B cell (primary cell): Measurements from ENCODE around the gene BCL2. TPM values are rescaled to one million over a fixed set of nuclear protein-coding genes. Genes with fewer than 3 reads are reported as not detected.

Experiments
- ATAC-seq: fragments of 200-7000 bp; cut with Tn5 transposase; one replicate; pipeline ENCODE4 v1.10.0; 2021; ENCODE audit warnings: low read depth, mild to moderate bottlenecking, moderate number of reproducible peaks, moderate library complexity
- CTCF ChIA-PET: fragments of 350-600 bp; sonication (Branson Sonifier 250); formaldehyde crosslinking; loops from one replicate; lab custom pipeline; 2021; ENCODE audit warnings: antibody characterized with exemption, inconsistent platforms; lab: Charles Lee
- POLR2A ChIA-PET: fragments of 350-600 bp; sonication (Branson Sonifier 250); formaldehyde crosslinking; loops from one replicate; lab custom pipeline; 2021; ENCODE audit warnings: antibody characterized with exemption; lab: Charles Lee
- DNase-seq: peaks from one replicate; pipeline ENCODE4 v3.0.0; 2013
- H2AFZ ChIP-seq: 2 replicates; pipeline ENCODE4 v1.6.1; 2012; ENCODE audit warnings: mild to moderate bottlenecking, low read depth, low read length; ENCODE audit not compliant: insufficient read depth, poor library complexity, severe bottlenecking
- H3K27ac ChIP-seq, 2 donors: 1 replicate in 1 of 2; 2 replicates in 1 of 2; pipeline ENCODE4 v1.5.1; 2012 to 2013; ENCODE audit warnings: low read length in 2 of 2, mild to moderate bottlenecking in 2 of 2, moderate library complexity in 1 of 2
- H3K27me3 ChIP-seq, 4 experiments: fragments of 200-600 bp in 1 of 4; sonication (generic) in 1 of 4; replicated peaks in 1 of 4; 1 replicate in 2 of 4; 2 replicates in 2 of 4; pipeline versions ENCODE4 v1.6.1 to v1.7.0; 2013 to 2016; ENCODE audit warnings: low read length in 3 of 4, mild to moderate bottlenecking in 2 of 4, mixed read lengths in 1 of 4, moderate library complexity in 1 of 4; ENCODE audit not compliant: insufficient read depth in 4 of 4, control insufficient read depth in 3 of 4; ENCODE audit errors: control extremely low read depth in 1 of 4
- H3K36me3 ChIP-seq, 2 experiments: replicated peaks in 1 of 2; 1 replicate in 1 of 2; 2 replicates in 1 of 2; pipeline versions ENCODE4 v1.6.1 to v1.7.1; 2013; ENCODE audit warnings: low read length in 1 of 2; ENCODE audit not compliant: insufficient read depth in 2 of 2, control insufficient read depth in 1 of 2; ENCODE audit errors: control extremely low read depth in 1 of 2, extremely low read depth in 1 of 2
- H3K4me1 ChIP-seq, 2 donors: fragments of 200-600 bp in 1 of 2; sonication (generic) in 1 of 2; 1 replicate in 1 of 2; 2 replicates in 1 of 2; pipeline versions ENCODE4 v1.5.1 to v1.6.1; 2013 to 2017; ENCODE audit warnings: low read length in 2 of 2; ENCODE audit not compliant: control insufficient read depth in 2 of 2, insufficient read depth in 2 of 2
- H3K4me2 ChIP-seq: replicated peaks from 2 replicates; pipeline ENCODE3; 2012; ENCODE audit warnings: mild to moderate bottlenecking, low read depth, low read length; ENCODE audit not compliant: poor library complexity, severe bottlenecking
- H3K4me3 ChIP-seq, 5 experiments: fragments of 200-600 bp in 1 of 5; sonication (generic) in 1 of 5; 1 replicate in 3 of 5; 2 replicates in 2 of 5; pipeline versions ENCODE4 v1.5.1 to v1.7.0; 2011 to 2016; ENCODE audit warnings: low read length in 4 of 5, mild to moderate bottlenecking in 4 of 5, low read depth in 2 of 5, control low read depth in 1 of 5, moderate library complexity in 1 of 5; ENCODE audit not compliant: insufficient read depth in 1 of 5; ENCODE audit errors: control extremely low read depth in 1 of 5, extremely low read depth in 1 of 5
- H3K79me2 ChIP-seq: fragments of 200-600 bp; sonication (generic); one replicate; pipeline ENCODE4 v1.6.0; 2016; ENCODE audit warnings: low read length; ENCODE audit not compliant: control insufficient read depth, insufficient read depth
- H3K9ac ChIP-seq: fragments of 200-600 bp; sonication (generic); 2 replicates; pipeline ENCODE4 v1.6.1; 2017; ENCODE audit warnings: mild to moderate bottlenecking, low read length, moderate library complexity
- H3K9me3 ChIP-seq, 3 donors: one replicate each; pipeline versions ENCODE4 v1.6.1 to v1.7.1; 2013; ENCODE audit warnings: low read length in 2 of 3; ENCODE audit not compliant: control insufficient read depth in 2 of 3, insufficient read depth in 1 of 3; ENCODE audit errors: control extremely low read depth in 1 of 3
- H4K20me1 ChIP-seq: 2 replicates; pipeline ENCODE4 v1.6.0; 2012; ENCODE audit warnings: mild to moderate bottlenecking, low read length; ENCODE audit not compliant: insufficient read depth, control insufficient read depth, poor library complexity, severe bottlenecking
- H3K27ac Mint-ChIP-seq: one replicate; pipeline ENCODE4 v1.8.0; 2021; ENCODE audit warnings: mixed read lengths
- H3K27me3 Mint-ChIP-seq: one replicate; pipeline ENCODE4 v1.8.0; 2021; ENCODE audit warnings: mixed read lengths
- H3K4me1 Mint-ChIP-seq: one replicate; pipeline ENCODE4 v1.8.0; 2021; ENCODE audit warnings: mixed read lengths
- H3K4me3 Mint-ChIP-seq: one replicate; pipeline ENCODE4 v1.8.0; 2021; ENCODE audit warnings: mixed read lengths
- H3K9me3 Mint-ChIP-seq: one replicate; pipeline ENCODE4 v1.8.0; 2022; ENCODE audit warnings: mixed read lengths; ENCODE audit not compliant: insufficient read depth
- CTCF ChIP-seq: fragments of 200-600 bp; IDR thresholded peaks from one replicate; pipeline ENCODE4 v1.8.0; 2022; ENCODE audit warnings: antibody characterized with exemption, mild to moderate bottlenecking
- EZH2 ChIP-seq: IDR thresholded peaks from 2 replicates; pipeline ENCODE4 v1.6.1; 2012; ENCODE audit warnings: borderline replicate concordance, low read depth, mild to moderate bottlenecking, moderate library complexity, low read length; ENCODE audit not compliant: insufficient read depth, poor library complexity, severe bottlenecking
- WGBS: methylation state at CpG from one replicate; pipeline ENCODE4 v1.1.5; 2013; ENCODE audit warnings: missing lambda C conversion rate; ENCODE audit not compliant: insufficient coverage; 5-methylcytosine and 5-hydroxymethylcytosine counted together
- intact Hi-C: fragments of 100-400 bp; cut with micrococcal nuclease; formaldehyde crosslinking; loops from one replicate; pipeline ENCODE4 v1.10.0; 2022
- polyA plus RNA-seq: library from polyadenylated mRNA; depleted of rRNA; stranded (reverse); fragments of >200 nt; gene quantifications from 2 replicates; pipeline ENCODE4 v1.2.3, GENCODE V29; 2012
- total RNA-seq, 2 donors: library from RNA; stranded (reverse); fragments of 120-200 nt in 1 of 2; gene quantifications; 1 replicate in 1 of 2; 2 replicates in 1 of 2; pipeline versions ENCODE4 v1.2.3 to v1.2.4, GENCODE V29; 2013 to 2022

BCL2 gene
- total and polyA plus RNA-seq, 2 donors (not counting 1 experiment from before 2014, with no cell fraction given), result 27.6 to 144 TPM

- peaks cover 41% of the 10 kb centered on the region for H3K4me1 Mint-ChIP-seq
- Histone ChIP-seq H3K27ac (no peak overlapping the region), H3K4me1 (peaks cover 36 to 39% of the 10 kb centered on the region in 2 donors), H2AFZ (peak overlapping the region; percentile 78), H3K9ac (no peak overlapping the region), H3K9me3 (peaks cover 0 to 12% (median 6%) of the 10 kb centered on the region in 3 donors), H3K4me3 (no peak overlapping the region), H3K36me3 (no peaks in the 10 kb centered on the region), H4K20me1 (no peaks in the 10 kb centered on the region), H3K27me3 (no peaks in the 10 kb centered on the region), H3K4me2 (no peak overlapping the region), H3K79me2 (no peaks in the 10 kb centered on the region)
- DNase-seq (no peak), ATAC-seq (no peak)
- CTCF ChIA-PET, result interaction anchor here (1.2 to 1.4 kb wide), 2 partner anchors 90 to 213 kb away, joined by 3 to 4 read pairs; no protein-coding TSS in a partner anchor
- POLR2A ChIA-PET, result no interaction called here
- H3K9me3 Mint-ChIP-seq, result peaks cover 5% of the 10 kb centered on the region
- intact Hi-C loops, result no loop called here
- 83% methylated on average over 5 of the region's 7 CpGs for WGBS
- no peak overlapping the region for H3K27ac Mint-ChIP-seq
- TF ChIP-seq EZH2 (no peak), CTCF (no peak)
- H3K27me3 Mint-ChIP-seq, result peaks cover 4% of the 10 kb centered on the region
- H3K4me3 Mint-ChIP-seq, result peak overlapping the region; percentile 49
Observed at GRCh38 chr18:63107931-63108330, 211.6 kb downstream of the BCL2 start.

- intact Hi-C loops, result no loop called here
- DNase-seq (no peak), ATAC-seq (no peak)
- Mint-ChIP-seq H3K27ac (no peak overlapping the region), H3K9me3 (no peaks in the 10 kb centered on the region), H3K4me1 (peaks cover 35% of the 10 kb centered on the region), H3K4me3 (peak overlapping the region; percentile 86), H3K27me3 (no peaks in the 10 kb centered on the region)
- ChIA-PET POLR2A (no interaction called here), CTCF (interaction anchor here (1.2 to 1.4 kb wide), 2 partner anchors 90 to 214 kb away, joined by 3 to 4 read pairs; no protein-coding TSS in a partner anchor)
- Histone ChIP-seq H3K4me3 (peak overlapping the region in 1 of 5 experiments; percentile 40), H3K9me3 (peaks cover 0 to 9% (median 2%) of the 10 kb centered on the region in 3 donors), H3K79me2 (no peaks in the 10 kb centered on the region), H4K20me1 (no peaks in the 10 kb centered on the region), H2AFZ (peak overlapping the region; percentile 78), H3K36me3 (no peaks in the 10 kb centered on the region), H3K9ac (peak overlapping the region; percentile 53), H3K27me3 (no peaks in the 10 kb centered on the region), H3K27ac (peak overlapping the region in 1 of 2 donors; percentile 80), H3K4me2 (peak overlapping the region; percentile 72), H3K4me1 (peaks cover 33 to 37% of the 10 kb centered on the region in 2 donors)
- TF ChIP-seq CTCF (no peak), EZH2 (no peak)
- WGBS, result no CpG with 5 or more reads among the region's 6 CpGs
Observed at GRCh38 chr18:63107171-63107845, 212.3 kb downstream of the BCL2 start.
